Cardiac septum (tissue), 1 donor: ENCODE data around the gene OR51B4. TPM values are rescaled to one million over a fixed set of nuclear protein-coding genes. Genes with fewer than 3 reads are reported as not detected.
"Not testable (repeated sequence)": the region's sequence is repeated elsewhere in the genome, so short reads cannot be mapped to it uniquely, and the experiment has no call there.

Experiments
- DNase-seq: peaks from one replicate; pipeline ENCODE4 v3.0.0-alpha.2; 2020; ENCODE audit warnings: low spot score
- intact Hi-C: fragments of 100-400 bp; cut with DNase I; formaldehyde crosslinking; loops from one replicate; pipeline ENCODE4 v1.14.0; 2022
- total RNA-seq: library from RNA; stranded (reverse); fragmentation: NEBNext Ultra II Directional; extraction: Animal tissue kit (Norgen Biotek cat#: 25700); gene quantifications from one replicate; pipeline ENCODE4 v1.2.1, GENCODE V29; 2021
- donor health status: DM: no; HTN: no; CAD: no.

Gene OR51B4
- total RNA-seq, 1 donor from 2014 or later, result not detected

DNA sequence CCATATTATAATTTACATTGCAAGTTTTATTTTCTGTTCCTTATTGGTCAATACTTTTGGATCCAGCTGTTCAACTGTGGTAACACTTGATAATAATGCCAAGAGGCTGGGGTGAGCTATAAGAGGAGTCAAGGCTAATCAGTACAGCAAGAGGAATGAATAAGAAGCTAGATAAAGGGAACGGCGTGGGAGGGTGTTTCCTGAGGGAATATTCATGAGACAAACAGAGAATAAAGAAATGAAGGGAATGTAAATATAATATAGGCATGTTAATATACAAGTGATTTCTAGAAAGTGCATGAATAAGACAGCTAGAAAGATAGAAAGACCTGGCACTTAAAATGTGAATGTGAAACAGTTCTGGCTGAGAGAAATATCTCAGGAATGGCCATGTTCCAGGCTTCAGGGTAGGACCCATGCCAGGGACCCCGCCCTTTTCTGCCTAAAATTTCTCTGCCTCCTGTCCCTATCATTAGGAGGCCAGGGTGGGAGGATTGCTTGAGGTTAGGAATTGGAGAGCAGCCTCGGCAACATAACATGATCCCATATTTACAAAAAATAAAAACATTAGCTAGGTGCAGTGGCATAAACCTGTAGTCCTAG lies 3.9 kb downstream of the OR51B4 start:
- DNase-seq, result no peak
- intact Hi-C loops, result no loop called here

DNA sequence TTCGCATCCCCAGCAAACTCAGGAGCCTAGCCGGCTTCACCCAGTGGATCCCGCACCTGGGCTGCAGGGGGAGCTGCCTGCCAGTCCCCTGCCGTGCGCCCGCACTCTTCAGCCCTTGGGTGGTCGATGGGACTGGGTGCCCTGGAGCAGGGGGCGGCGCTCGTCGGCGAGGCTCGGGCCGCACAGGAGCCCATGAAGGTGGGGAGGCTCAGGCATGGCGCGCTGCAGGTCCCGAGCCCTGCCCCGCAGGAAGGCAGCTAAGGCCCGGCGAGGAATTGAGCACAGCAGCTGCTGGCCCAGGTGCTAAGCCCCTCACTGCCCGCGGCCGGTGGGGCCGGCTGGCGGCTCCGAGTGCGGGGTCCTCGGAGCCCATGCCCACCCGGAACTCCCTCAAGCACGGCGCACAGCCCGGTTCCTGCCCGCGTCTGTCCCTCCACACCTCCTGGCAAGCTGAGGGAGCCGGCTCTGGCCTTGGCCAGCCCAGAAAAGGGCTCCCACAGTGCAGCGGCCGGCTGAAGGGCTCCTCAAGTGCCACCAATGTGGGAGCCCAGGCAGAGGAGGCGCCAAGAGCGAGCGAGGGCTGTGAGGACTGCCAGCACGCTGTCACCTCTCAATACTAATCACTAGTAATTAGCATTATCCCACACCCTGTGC lies 7.3 kb downstream of the OR51B4 start:
- intact Hi-C loops, DNase-seq: not testable (repeated sequence)

DNA sequence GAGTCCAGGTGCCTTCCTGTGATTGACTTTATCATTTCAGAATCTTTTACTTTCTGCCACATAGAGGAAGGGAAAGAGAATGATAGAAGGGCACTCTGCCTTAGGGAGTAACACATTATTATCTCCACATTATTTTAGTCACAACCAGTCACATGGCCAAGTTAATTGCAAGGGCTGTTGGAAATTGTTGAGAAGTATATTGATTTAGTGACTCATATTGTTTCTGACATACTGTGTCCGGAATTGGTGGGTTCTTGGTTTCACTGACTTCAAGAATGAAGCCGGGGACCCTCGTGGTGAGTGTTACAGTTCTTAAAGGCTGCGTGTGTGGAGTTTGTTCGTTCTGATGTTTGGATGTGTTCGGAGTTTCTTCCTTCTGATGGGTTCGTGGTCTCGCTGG lies 8.7 kb downstream of the OR51B4 start:
- no peak for DNase-seq
- intact Hi-C loops, result no loop called here

DNA sequence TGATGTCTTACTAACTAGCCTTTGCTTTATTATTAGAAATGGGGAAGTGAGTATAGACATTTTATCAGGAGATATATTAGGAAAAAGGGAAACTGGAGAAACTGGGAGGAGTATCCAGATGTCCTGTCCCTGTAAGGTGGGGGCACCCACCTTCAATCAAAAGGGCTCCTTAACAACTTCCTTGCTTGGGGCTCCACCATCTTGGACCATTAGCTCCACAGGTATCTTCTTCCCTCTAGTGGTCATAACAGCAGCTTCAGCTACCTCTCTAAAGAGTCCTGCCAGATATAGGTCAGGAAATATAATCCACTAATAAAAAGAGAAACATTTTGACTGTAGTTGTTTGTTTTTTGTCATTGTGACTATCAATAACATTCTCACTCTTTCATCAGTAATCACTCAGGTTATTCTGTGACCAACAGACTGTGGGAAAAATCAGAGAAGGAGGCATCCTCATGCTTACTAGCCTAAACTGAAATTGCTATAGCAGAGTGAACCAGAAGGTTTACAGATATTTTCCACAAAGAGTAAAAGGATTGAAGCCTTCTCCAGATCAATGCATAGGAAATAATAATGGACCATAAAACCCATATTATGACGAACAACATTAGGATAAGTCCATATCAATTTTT lies 10.4 kb downstream of the OR51B4 start:
- no peak for DNase-seq
- intact Hi-C loops, result no loop called here

GRCh38 chr11:5290106-5290505 lies 11.6 kb downstream of the OR51B4 start:
- intact Hi-C loops, result no loop called here

GRCh38 chr11:5289696-5290095 lies 12.1 kb downstream of the OR51B4 start:
- no peak for DNase-seq
- intact Hi-C loops, result no loop called here

More at GRCh38 chr11:5290106-5290505, 11.6 kb downstream of the OR51B4 start:
- DNase-seq, result no peak

DNA sequence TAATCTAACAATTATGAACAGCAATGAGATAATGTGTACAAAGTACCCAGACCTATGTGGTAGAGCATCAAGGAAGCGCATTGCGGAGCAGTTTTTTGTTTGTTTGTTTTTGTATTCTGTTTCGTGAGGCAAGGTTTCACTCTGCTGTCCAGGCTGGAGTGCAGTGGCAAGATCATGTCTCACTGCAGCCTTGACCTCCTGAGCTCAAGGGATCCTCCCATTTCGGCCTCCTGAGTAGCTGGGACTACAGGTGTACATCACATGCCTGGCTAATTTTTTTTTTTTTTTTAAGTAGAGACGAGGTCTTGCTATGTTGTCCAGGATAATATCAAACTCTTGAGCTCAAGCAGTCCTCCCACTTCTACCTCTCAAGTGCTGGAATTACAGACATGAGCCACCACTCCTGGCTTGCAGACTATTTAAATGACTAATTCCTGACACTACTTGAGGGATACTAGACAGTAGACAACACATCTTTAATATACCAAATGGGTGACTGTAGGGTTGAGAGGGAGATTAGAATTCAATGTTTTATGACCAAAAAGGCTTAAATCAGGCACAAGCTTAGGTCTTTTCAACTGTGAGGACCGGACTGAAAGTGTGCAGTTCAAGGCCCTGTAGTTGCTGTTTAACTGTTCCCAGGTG lies 12.7 kb downstream of the OR51B4 start:
- intact Hi-C loops, result no loop called here
- no peak for DNase-seq

DNA sequence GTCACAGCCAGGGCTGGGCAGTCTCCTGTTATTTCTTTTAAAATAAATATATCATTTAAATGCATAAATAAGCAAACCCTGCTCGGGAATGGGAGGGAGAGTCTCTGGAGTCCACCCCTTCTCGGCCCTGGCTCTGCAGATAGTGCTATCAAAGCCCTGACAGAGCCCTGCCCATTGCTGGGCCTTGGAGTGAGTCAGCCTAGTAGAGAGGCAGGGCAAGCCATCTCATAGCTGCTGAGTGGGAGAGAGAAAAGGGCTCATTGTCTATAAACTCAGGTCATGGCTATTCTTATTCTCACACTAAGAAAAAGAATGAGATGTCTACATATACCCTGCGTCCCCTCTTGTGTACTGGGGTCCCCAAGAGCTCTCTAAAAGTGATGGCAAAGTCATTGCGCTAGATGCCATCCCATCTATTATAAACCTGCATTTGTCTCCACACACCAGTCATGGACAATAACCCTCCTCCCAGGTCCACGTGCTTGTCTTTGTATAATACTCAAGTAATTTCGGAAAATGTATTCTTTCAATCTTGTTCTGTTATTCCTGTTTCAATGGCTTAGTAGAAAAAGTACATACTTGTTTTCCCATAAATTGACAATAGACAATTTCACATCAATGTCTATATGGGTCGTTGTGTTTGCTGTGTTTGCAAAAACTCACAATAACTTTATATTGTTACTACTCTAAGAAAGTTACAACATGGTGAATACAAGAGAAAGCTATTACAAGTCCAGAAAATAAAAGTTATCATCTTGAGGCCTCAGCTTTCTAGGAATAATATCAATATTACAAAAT lies 13.4 kb downstream of the OR51B4 start:
- intact Hi-C loops, result no loop called here
- DNase-seq, result no peak

DNA sequence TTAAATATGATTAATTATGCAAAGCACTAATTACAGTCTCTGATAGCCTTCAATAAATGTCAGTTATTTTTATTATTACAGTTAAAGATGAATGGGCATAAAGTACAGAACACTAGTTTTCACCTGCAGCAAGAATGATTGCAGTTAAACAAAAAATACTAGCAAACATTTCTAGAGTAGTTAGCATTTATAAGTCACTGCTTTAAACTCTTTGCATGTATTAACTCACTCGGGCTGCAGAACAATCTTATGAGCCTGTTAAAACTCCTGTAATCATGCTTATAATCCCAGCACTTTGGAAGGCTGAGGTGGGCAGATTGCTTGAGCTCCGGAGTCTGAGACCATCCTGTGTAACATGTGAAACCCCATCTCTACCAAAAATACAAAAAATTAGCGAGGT lies 14.8 kb downstream of the OR51B4 start:
- no peak for DNase-seq
- intact Hi-C loops, result no loop called here

DNA sequence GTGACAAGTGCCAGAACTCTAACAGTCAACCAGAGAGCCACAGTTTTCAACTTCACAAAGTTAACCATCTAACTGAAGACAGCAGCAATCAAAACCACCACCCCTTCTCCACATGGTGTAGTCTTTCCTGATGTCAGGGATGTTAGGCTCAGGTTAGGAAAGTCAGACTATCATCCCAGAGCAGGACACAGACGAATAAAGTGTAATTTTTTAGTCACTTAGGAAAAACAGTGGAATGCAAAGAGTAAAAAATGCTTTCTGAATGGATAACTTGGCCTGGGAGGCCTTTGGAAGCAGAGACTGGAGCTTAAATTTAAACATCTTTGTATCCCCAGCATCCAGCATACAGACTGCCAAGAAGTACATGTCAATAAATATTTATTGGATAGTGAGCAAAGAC lies 15.4 kb downstream of the OR51B4 start:
- no peak for DNase-seq
- intact Hi-C loops, result no loop called here

DNA sequence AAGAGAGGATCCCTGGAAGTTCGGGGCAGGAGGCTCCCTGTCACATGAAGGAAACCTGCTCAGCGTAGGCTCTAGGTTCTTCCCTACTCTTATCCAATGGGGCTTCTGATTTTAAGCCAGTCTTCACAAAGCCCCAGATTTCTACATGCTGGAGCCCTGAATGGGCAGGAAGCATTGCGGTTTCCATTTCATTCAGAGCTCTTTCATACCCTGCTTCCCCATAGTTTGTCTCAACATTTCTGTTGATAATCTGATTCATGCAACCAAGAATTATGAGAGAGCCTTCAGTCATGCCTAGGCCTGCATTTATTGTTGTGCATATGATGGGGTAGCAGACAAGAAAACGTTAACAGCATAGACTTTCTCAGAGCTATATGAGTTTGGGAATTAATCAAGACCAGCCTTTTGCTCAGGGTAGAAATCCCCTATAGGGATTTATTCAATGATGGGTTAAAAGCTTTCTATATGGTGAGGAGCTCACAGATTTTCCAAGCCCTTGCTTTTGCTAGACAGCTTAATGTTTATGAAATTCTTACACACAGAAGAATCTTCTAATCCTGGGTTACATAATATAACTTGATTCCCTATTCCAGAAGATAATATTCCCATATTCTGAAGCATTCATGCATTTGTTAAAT lies 15.9 kb downstream of the OR51B4 start:
- intact Hi-C loops, result no loop called here
- no peak for DNase-seq

DNA sequence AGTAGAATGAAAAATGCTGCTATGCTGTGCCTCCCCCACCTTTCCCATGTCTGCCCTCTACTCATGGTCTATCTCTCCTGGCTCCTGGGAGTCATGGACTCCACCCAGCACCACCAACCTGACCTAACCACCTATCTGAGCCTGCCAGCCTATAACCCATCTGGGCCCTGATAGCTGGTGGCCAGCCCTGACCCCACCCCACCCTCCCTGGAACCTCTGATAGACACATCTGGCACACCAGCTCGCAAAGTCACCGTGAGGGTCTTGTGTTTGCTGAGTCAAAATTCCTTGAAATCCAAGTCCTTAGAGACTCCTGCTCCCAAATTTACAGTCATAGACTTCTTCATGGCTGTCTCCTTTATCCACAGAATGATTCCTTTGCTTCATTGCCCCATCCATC lies 17.1 kb downstream of the OR51B4 start:
- DNase-seq, result no peak
- intact Hi-C loops, result no loop called here

DNA sequence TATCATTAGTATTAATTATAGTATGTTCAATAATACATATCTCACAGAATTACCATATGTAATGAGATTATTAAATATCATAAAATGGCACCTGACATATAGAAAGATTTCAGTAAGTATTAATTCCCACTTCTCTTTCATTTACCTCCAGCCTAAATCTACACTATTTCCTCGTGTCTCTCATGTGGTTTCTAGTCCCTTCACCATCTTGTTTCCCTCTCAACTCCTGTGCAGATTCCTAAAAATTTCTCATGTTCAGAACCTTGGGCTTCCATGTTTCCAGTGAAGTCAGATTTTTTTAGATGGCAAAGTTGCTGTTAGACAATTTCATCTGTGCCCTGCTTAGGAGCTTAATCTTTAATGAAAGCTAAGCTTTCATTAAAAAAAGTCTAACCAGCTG lies 17.9 kb downstream of the OR51B4 start:
- DNase-seq, result no peak
- intact Hi-C loops, result no loop called here

- no peak for DNase-seq
- intact Hi-C loops, result no loop called here
These were observed 18.7 kb downstream of the OR51B4 start for GRCh38 chr11:5283086-5283485.

GRCh38 chr11:5282628-5283027 lies 19.1 kb downstream of the OR51B4 start:
- intact Hi-C loops, result no loop called here
- DNase-seq, result no peak

DNA sequence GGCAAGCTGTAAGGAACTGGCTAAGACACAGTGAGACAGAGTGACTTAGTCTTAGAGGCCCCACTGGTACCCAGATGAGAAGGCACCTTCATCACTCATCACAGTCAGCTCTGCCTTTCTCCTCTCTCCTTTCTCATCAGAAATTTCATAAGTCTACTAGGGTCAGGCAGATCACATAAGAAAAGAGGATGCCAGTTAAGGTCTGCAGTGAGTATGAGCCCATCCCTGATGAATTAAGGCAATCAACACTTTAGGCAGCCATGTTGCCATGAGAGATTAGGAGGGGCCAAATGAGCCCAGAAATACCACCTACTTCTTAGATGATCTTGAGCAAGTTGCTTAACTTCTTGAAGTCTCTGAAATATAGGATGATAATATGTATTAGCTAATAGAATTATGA lies 20.1 kb downstream of the OR51B4 start:
- intact Hi-C loops, result no loop called here

GRCh38 chr11:5280582-5281102 lies 21.1 kb downstream of the OR51B4 start:
- intact Hi-C loops, result no loop called here
- no peak for DNase-seq

More for the DNA sequence above, 20.1 kb downstream of the OR51B4 start:
- DNase-seq, result no peak

DNA sequence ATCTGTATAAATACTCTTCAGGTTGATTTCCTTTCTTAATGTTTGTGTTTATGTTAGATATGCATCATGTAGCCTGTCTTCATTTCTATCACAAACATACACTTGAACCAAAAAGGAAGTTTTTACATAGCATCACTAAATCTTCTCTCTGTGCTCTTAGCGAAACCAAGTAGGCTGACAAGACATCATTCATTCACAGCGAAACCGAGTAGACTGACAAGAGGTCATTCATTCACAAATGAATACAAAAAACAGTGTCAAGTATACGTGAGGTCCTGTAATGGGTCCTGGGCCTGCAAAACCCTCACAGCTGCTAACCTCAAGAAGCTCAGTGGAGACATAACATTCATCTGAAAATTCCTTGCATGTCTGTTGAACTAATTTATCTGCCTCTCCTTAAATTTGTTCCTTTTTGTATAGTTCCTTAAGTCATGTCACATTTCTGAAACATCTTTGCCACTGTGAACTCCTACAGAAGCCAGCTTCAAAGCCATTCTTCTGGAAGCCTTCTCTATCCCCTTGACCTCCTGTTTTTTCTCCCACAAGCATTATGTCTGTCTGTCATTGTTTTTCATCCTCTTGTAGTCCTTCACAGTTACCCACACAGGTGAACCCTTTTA lies 22.2 kb downstream of the OR51B4 start:
- DNase-seq, result no peak
- intact Hi-C loops, result no loop called here
